ENCODE measurements around the gene FAF1. TPM values are rescaled to one million over a fixed set of nuclear protein-coding genes. Genes with fewer than 3 reads are reported as not detected.

The FAF1 gene
- total RNA-seq, 6 experiments from 2014 or later = 24.1 to 32.4 (median 31.6) TPM

DNA sequence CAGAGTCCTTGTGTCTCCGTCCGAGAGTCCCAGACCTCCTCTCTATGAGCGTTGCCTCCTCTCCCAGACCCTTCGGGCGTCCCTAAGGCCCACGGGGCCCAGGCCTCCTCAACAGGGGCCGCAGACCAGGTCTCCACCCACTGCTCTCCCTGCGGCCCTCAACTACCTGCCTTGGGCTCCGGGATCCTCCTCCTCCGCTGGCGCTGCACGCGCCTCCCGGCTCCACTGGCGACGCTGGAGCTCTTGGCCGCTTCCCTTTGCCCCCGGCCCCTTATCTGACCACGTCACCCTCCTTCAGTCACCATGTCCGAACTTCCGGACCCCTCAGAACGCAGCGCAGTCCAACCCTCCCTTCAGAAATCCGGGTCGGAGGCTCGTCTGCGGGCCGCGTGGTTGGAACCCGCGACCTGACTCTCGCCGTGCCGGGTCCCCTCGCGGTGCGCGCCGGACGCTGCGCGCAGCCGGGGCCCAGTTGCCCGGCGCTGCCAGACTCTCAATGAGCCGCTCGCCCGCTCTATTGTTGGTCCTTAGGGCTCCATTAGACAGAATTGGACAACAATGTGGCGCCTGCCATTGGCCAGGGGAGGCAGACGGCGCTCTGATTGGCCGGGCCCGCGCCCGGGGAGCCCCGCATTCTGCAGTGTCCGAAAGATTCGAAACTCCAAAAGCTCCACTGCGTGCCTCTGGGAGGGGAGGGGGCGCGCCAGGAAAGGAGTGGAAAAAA lies 537.0 kb downstream of the FAF1 start, which contains the start of gene DMRTA2:
TSS of gene DMRTA2 (minus strand) at position 498 of the 724 bp plus-strand sequence. CDS start 1,907 bp downstream, outside the sequence.
- Histone ChIP-seq H3K4me1 (peaks cover 0 to 54% (median 6%) of the 10 kb centered on the region in 4 donors), H3K4me3 (peak within 1 kb of the TSS in 1 of 3 donors; percentile 16), H3K9me3 (no peaks in the 10 kb centered on the region), H3K27me3 (peaks cover 31 to 81% of the 10 kb centered on the region in 2 donors), H3K27ac (no peak within 1 kb of the TSS), H3K36me3 (no peaks in the 10 kb centered on the region)
- intact Hi-C loops (cut with DNase I) = no loop called here
- no peak for DNase-seq
- TF ChIP-seq, protein P1, sequence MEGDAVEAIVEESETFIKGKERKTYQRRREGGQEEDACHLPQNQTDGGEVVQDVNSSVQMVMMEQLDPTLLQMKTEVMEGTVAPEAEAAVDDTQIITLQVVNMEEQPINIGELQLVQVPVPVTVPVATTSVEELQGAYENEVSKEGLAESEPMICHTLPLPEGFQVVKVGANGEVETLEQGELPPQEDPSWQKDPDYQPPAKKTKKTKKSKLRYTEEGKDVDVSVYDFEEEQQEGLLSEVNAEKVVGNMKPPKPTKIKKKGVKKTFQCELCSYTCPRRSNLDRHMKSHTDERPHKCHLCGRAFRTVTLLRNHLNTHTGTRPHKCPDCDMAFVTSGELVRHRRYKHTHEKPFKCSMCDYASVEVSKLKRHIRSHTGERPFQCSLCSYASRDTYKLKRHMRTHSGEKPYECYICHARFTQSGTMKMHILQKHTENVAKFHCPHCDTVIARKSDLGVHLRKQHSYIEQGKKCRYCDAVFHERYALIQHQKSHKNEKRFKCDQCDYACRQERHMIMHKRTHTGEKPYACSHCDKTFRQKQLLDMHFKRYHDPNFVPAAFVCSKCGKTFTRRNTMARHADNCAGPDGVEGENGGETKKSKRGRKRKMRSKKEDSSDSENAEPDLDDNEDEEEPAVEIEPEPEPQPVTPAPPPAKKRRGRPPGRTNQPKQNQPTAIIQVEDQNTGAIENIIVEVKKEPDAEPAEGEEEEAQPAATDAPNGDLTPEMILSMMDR (IDR thresholded peaks at IDR 0.05) = no peak
- TF ChIP-seq POLR2A (IDR thresholded peaks at IDR 0.05) = no peak
- WGBS (ENCODE audit: insufficient coverage, low coverage, low lambda C conversion rate, missing lambda C conversion rate) = 5% methylated on average over 27 of the region's 61 CpGs
- ATAC-seq = peak in 1 of 4 donors; percentile 4

DNA sequence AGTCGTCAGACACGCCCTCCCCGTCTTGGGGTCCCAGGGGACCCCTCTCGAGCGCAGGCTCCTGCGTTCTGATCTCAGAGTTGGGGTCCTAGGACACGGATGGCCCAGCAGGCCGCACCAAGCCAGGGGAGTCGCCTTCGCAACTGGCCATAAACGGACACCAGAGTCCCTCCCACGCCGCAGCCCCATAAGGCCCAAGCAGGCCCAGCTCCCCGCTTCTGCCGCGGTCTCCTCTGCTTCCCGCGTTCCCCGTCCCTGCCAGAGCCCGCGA lies 537.5 kb downstream of the FAF1 start:
- no peak for DNase-seq
- TF ChIP-seq, protein P1 (IDR thresholded peaks at IDR 0.05) = no peak
- TF ChIP-seq POLR2A (IDR thresholded peaks at IDR 0.05) = no peak

DNA sequence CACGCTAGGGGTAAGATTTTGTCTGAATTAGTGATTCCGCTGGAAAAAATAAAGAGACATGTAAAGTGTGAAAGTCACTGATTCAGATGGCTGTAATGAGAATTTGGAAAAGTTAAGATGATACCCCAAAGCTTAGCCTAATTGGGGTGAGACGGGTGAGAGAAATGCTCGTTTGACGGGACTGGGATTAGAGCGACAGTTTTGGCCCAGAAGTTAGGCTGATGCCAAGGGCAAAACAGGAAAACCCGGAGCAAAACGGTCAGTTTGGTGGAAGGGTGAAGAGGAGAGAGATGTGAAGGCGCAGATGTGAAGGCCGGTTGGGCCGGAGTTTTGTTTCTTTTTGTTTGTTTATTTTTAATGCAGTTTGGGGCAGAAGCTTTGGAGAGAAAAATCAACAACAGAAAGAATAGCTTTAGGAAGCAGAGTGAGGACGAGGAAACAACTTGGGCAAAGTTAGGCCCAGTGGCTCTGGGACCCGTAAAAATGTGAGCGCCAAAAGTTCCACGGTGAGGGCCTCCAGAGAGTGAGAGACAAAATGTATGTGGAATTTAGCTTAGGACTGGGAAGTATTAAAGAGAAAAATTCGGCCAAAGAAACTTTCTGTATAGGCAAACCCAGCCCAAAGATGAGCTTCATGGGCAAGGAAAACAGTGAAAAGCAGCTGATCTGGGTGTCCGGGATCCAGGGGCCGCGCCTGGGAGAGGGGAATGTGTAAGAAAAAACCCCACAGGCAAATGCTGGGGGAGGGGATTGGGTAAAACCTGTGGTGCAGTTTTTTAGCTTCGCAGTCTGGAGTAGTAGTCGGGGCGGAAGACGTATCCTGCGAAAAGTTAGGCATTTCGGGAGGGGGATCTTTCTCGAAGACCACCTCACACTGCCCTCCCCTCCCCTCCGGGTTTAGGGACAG lies 538.0 kb downstream of the FAF1 start:
- no peaks in the 10 kb centered on the region for H3K36me3 ChIP-seq

More for the DNA sequence above, 537.5 kb downstream of the FAF1 start:
- Histone ChIP-seq H3K27ac (no peak overlapping the region), H3K4me1 (peaks cover 0 to 50% (median 6%) of the 10 kb centered on the region in 4 donors), H3K9me3 (no peaks in the 10 kb centered on the region), H3K4me3 (no peak overlapping the region), H3K36me3 (no peaks in the 10 kb centered on the region), H3K27me3 (peaks cover 31 to 81% of the 10 kb centered on the region in 2 donors)
- 2% methylated on average over 10 of the region's 21 CpGs for WGBS (ENCODE audit: insufficient coverage, low coverage, low lambda C conversion rate, missing lambda C conversion rate)
- intact Hi-C loops (cut with DNase I) = no loop called here
- no peak for ATAC-seq

DNA sequence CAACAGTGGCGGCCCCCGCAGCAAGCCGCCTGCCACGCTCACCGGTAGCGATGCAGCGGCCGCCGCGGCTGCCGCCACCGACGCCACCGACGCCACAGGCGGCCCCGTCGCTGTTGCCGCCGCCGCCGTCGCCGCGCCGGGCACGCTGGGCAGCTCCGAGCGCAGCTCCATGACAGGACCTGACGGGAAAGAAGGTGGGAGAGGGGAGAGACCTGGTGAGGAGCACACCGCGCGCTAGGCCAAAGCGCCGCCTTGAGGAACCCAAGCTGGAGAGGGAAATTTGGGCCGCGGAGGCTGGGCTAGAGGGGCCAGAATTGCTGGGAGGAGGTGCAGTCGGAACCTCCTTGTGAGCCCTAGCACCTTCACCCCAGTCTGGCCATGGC lies 538.7 kb downstream of the FAF1 start:
- H3K9me3 ChIP-seq = no peaks in the 10 kb centered on the region
- DNase-seq = no peak
- H3K27me3 ChIP-seq = peaks cover 25 to 80% of the 10 kb centered on the region in 2 donors
- no peak for TF ChIP-seq POLR2A (IDR thresholded peaks at IDR 0.05)
- TF ChIP-seq, protein P1 (IDR thresholded peaks at IDR 0.05) = no peak
- H3K4me3 ChIP-seq = no peak overlapping the region
- H3K36me3 ChIP-seq = no peaks in the 10 kb centered on the region
- 11% methylated on average over 10 of the region's 38 CpGs for WGBS (ENCODE audit: insufficient coverage, low coverage, low lambda C conversion rate, missing lambda C conversion rate)
- intact Hi-C loops (cut with DNase I) = no loop called here
- peaks cover 0 to 48% (median 6%) of the 10 kb centered on the region in 4 donors for H3K4me1 ChIP-seq
- no peak overlapping the region for H3K27ac ChIP-seq
- no peak for ATAC-seq

More for the DNA sequence above, 538.0 kb downstream of the FAF1 start:
- Histone ChIP-seq H3K4me1 (peaks cover 0 to 46% (median 6%) of the 10 kb centered on the region in 4 donors), H3K27ac (no peak overlapping the region), H3K4me3 (no peak overlapping the region), H3K9me3 (no peaks in the 10 kb centered on the region), H3K27me3 (peaks cover 31 to 80% of the 10 kb centered on the region in 2 donors)
- intact Hi-C loops (cut with DNase I) = no loop called here
- TF ChIP-seq, protein P1 (IDR thresholded peaks at IDR 0.05) = no peak
- TF ChIP-seq POLR2A (IDR thresholded peaks at IDR 0.05) = no peak
- no peak for DNase-seq
- 12% methylated on average over 19 of the region's 27 CpGs for WGBS (ENCODE audit: insufficient coverage, low coverage, low lambda C conversion rate, missing lambda C conversion rate)
- no peak for ATAC-seq

All from right lobe of liver (tissue), 6 donors.